Gastrocnemius medialis (tissue), 4 donors: ENCODE data around the gene GPR78.

Source experiments
- POLR2A ChIP-seq, 2 donors: fragments of 450-650 bp; IDR thresholded peaks; one replicate each; pipeline ENCODE4 v1.6.1; 2017; ENCODE audit warnings: antibody characterized with exemption in 2 of 2, mild to moderate bottlenecking in 2 of 2, moderate library complexity in 2 of 2
- TF ChIP-seq, protein P1 (sequence below), 5 experiments: fragments of 450-650 bp in 3 of 5; fragments of 200-600 bp in 2 of 5; sonication (generic) in 2 of 5; IDR thresholded peaks in 4 of 5; conservative IDR thresholded peaks in 1 of 5; 1 replicate in 4 of 5; 2 replicates in 1 of 5; pipeline ENCODE4 v1.5.1; 2016 to 2019; ENCODE audit warnings: antibody characterized with exemption in 5 of 5, mild to moderate bottlenecking in 3 of 5, moderate library complexity in 3 of 5

DNA sequence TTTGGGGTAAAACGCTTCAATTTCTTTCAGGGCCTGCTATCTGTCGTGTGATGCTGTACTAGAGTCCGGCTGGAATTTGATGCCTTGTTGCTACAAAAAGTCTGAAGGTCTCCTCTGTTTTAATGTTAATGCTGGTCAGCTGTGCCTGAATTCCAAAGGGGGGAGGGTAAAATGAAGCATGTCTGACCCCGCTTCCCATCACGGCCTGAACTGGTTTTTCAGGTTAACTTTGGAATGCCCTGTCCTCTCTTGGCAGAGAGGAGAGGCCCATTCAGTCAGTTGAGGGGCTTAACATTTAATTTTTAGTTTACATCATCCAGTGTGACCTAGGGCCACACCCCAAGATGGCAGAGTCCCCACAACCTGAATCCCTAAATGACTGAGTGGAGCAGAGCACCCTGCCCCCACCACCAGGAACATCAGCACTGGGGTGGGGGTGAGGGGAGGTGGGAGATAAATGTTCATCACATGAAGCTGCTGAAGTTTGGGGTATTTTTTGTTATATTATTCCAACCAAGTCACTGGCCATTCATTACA is 47.9 kb upstream of the GPR78 start:
- TF ChIP-seq, protein P1, sequence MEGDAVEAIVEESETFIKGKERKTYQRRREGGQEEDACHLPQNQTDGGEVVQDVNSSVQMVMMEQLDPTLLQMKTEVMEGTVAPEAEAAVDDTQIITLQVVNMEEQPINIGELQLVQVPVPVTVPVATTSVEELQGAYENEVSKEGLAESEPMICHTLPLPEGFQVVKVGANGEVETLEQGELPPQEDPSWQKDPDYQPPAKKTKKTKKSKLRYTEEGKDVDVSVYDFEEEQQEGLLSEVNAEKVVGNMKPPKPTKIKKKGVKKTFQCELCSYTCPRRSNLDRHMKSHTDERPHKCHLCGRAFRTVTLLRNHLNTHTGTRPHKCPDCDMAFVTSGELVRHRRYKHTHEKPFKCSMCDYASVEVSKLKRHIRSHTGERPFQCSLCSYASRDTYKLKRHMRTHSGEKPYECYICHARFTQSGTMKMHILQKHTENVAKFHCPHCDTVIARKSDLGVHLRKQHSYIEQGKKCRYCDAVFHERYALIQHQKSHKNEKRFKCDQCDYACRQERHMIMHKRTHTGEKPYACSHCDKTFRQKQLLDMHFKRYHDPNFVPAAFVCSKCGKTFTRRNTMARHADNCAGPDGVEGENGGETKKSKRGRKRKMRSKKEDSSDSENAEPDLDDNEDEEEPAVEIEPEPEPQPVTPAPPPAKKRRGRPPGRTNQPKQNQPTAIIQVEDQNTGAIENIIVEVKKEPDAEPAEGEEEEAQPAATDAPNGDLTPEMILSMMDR (IDR thresholded peaks at IDR 0.05 in 4 of 5, conservative IDR thresholded peaks at IDR 0.05 in 1 of 5): no peak
- no peak for TF ChIP-seq POLR2A (IDR thresholded peaks at IDR 0.05)
